ENCODE results near the gene C1QTNF12. TPM values are rescaled to one million over a fixed set of nuclear protein-coding genes. Genes with fewer than 3 reads are reported as not detected.

Gene C1QTNF12
- total RNA-seq, 1 experiment from 2014 or later: 2.0 TPM

DNA sequence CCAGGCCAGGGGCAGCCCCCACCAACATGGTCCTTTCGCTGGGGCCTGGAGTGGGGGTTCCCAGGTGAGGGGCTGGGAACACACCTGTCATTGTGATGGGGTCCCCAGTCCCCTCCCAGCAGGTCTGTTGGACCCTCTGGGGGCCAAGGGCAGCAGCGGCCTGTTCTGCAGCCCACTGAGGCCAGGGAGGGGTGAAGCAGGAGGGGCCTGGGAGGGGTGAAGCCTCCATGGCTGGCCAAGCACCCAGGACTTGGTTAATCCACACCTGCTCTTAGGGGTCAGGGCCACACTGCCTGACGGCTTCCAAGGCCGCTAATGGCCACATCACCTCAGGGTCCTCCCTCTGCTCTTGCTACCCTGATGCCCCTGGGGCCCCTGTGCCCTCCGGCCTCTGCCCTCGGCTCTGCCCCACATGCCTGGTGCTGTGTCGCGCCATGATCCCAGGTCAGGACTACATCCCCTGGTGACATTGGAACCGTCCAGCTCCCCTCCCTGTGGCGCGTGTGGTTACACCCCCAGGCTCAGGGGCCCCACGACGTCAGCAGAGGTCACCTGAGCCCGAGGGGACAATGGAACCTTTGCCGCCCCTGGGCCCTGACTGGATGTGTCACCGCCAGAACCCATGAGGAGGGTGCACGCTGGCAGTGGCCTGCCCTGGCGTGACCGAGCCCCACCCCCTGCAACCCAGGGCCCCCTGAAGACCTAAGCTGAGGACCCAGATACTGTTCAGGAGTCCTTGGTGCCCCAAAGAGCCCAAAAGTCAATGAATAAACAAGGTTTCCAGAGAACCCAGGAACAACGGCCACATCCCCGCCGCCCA, 47.2 kb downstream of the C1QTNF12 start:
- Mint-ChIP-seq H3K4me3 (ENCODE audit: low read depth, unreplicated experiment) (no peak overlapping the region), H3K27me3 (ENCODE audit: unreplicated experiment) (peaks cover 12% of the 10 kb centered on the region), H3K27ac (ENCODE audit: unreplicated experiment) (no peak overlapping the region), H3K36me3 (ENCODE audit: insufficient read depth, unreplicated experiment) (no peaks in the 10 kb centered on the region), H3K9me3 (ENCODE audit: low read depth, unreplicated experiment) (peaks cover 4% of the 10 kb centered on the region), H3K4me1 (ENCODE audit: low read depth, unreplicated experiment) (no peaks in the 10 kb centered on the region)
- TF ChIP-seq, protein P1, sequence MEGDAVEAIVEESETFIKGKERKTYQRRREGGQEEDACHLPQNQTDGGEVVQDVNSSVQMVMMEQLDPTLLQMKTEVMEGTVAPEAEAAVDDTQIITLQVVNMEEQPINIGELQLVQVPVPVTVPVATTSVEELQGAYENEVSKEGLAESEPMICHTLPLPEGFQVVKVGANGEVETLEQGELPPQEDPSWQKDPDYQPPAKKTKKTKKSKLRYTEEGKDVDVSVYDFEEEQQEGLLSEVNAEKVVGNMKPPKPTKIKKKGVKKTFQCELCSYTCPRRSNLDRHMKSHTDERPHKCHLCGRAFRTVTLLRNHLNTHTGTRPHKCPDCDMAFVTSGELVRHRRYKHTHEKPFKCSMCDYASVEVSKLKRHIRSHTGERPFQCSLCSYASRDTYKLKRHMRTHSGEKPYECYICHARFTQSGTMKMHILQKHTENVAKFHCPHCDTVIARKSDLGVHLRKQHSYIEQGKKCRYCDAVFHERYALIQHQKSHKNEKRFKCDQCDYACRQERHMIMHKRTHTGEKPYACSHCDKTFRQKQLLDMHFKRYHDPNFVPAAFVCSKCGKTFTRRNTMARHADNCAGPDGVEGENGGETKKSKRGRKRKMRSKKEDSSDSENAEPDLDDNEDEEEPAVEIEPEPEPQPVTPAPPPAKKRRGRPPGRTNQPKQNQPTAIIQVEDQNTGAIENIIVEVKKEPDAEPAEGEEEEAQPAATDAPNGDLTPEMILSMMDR (IDR thresholded peaks at IDR 0.05; ENCODE audit: unreplicated experiment): no peak
- CTCF ChIA-PET: no interaction called here
- intact Hi-C loops (cut with micrococcal nuclease; ENCODE audit: unreplicated experiment): no loop called here
- BruUV-seq (replicated peaks): no TSS peak
- DNase-seq: no peak

DNA sequence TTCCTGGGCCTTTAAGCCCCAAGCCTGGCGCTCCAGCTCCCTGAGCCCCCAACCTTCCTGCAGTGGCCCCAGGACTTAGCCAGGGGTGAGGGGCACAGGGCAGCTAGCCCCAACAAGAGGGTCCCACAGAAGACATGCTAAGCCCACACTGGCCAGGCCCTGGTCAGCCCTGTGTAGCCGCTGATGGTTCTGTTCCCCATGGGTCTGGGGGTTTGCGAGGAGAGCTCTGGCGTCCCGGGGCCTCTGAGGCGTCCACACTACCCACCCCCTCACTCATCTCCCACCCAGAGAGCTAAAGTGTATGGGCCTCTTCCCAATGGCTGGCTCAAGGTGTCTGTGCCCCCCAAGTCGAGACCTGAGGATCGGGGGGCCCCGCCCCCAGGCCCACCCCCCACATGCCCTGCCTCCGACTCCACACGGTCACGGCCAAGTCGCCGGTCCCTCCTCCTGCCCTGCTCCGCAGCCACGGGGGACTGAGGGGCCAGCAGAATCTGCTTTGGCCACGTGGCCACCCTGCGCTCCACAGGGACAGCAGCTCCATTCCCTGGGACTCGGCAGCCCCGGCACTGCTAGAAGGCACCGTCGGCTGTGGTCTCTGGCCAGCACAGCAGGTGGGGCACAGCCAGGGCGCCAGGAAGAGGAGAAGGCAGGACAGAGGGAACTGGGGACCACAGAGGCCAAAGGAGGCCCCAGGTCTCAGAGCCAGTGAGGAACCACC, 47.9 kb downstream of the C1QTNF12 start:
- Mint-ChIP-seq H3K36me3 (ENCODE audit: insufficient read depth, unreplicated experiment) (no peaks in the 10 kb centered on the region), H3K4me3 (ENCODE audit: low read depth, unreplicated experiment) (no peak overlapping the region), H3K27ac (ENCODE audit: unreplicated experiment) (no peak overlapping the region), H3K9me3 (ENCODE audit: low read depth, unreplicated experiment) (peaks cover 4% of the 10 kb centered on the region), H3K27me3 (ENCODE audit: unreplicated experiment) (peaks cover 7% of the 10 kb centered on the region), H3K4me1 (ENCODE audit: low read depth, unreplicated experiment) (no peaks in the 10 kb centered on the region)
- BruUV-seq (replicated peaks): no TSS peak
- intact Hi-C loops (cut with micrococcal nuclease; ENCODE audit: unreplicated experiment): no loop called here
- DNase-seq: no peak
- TF ChIP-seq, protein P1 (IDR thresholded peaks at IDR 0.05; ENCODE audit: unreplicated experiment): no peak
- CTCF ChIA-PET: interaction anchor here (0.6 kb wide), 1 partner anchor 209 kb away, joined by 9 read pairs; no protein-coding TSS in a partner anchor

DNA sequence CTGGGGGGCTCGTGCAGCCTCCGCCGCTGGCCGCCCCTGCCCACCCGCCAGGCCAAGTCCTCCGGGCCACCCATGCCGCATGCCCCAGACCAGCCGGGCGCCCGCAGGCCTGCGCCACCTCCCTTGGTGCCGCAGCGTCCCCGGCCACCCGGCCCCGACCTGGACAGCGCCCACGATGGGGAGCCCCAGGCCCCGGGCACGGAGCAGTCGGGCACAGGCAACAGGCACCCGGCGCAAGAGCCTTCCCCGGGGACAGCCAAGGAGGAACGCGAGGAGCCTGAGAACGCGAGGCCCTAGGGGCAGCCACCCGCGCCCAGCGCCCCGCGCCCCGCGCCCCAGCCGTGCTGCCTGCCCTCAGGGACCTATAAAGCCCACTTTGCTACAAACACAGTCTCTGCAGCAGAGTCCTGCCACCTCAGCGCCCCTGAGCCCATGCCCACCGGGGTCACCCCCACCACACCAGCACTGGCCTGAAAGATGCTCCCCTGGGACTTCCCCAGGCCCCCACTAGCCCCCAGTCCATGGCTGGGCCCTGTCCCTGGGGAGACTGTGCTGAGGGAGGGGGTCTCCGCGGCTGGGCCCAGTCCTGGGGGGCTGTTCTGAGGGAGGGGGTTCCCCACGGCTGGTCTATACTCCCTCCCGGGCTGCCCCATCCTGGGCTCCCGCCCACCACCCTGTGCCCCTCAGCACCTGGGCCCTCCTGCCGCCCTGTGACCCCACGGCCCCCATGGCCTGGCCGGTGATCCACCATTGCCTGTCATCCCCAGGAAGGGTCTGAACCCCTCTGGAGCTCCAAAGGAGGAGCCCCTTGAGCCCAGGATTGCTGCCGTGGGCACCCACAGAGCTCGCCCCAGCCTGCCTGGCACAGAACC, 48.7 kb downstream of the C1QTNF12 start:
- no peak for DNase-seq
- TF ChIP-seq, protein P1 (IDR thresholded peaks at IDR 0.05; ENCODE audit: unreplicated experiment): no peak
- intact Hi-C loops (cut with micrococcal nuclease; ENCODE audit: unreplicated experiment): no loop called here
- Mint-ChIP-seq H3K9me3 (ENCODE audit: low read depth, unreplicated experiment) (peaks cover 4% of the 10 kb centered on the region), H3K4me3 (ENCODE audit: low read depth, unreplicated experiment) (no peak overlapping the region), H3K27ac (ENCODE audit: unreplicated experiment) (no peak overlapping the region), H3K27me3 (ENCODE audit: unreplicated experiment) (no peaks in the 10 kb centered on the region), H3K4me1 (ENCODE audit: low read depth, unreplicated experiment) (no peaks in the 10 kb centered on the region), H3K36me3 (ENCODE audit: insufficient read depth, unreplicated experiment) (no peaks in the 10 kb centered on the region)
- no TSS peak for BruUV-seq (replicated peaks)
- CTCF ChIA-PET: interaction anchor here (0.6 kb wide), 1 partner anchor 209 kb away, joined by 9 read pairs; no protein-coding TSS in a partner anchor

DNA sequence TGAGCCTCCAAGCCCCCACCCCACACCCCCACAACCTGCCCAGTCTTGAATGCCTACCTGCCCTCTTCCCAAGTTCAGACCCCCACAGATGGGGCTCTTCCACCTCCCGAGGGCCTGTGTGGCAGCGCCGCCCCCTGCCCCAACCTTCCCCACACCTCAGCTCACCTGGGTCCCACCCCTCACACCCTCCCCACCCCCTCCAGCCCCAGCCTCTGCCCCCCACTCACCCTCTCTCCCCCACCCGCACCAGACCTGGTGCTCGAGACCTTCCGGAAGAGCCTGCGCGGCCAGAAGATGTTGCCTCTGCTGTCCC, 49.4 kb downstream of the C1QTNF12 start:
- H3K4me3 Mint-ChIP-seq (ENCODE audit: low read depth, unreplicated experiment): no peak overlapping the region
- TF ChIP-seq, protein P1 (IDR thresholded peaks at IDR 0.05; ENCODE audit: unreplicated experiment): no peak
- no TSS peak for BruUV-seq (replicated peaks)
- intact Hi-C loops (cut with micrococcal nuclease; ENCODE audit: unreplicated experiment): no loop called here
- DNase-seq: no peak
- no peaks in the 10 kb centered on the region for H3K4me1 Mint-ChIP-seq (ENCODE audit: low read depth, unreplicated experiment)
- no peaks in the 10 kb centered on the region for H3K27me3 Mint-ChIP-seq (ENCODE audit: unreplicated experiment)
- H3K36me3 Mint-ChIP-seq (ENCODE audit: insufficient read depth, unreplicated experiment): no peaks in the 10 kb centered on the region
- CTCF ChIA-PET: no interaction called here
- no peak overlapping the region for H3K27ac Mint-ChIP-seq (ENCODE audit: unreplicated experiment)
- peaks cover 4% of the 10 kb centered on the region for H3K9me3 Mint-ChIP-seq (ENCODE audit: low read depth, unreplicated experiment)

All from Calu3 (cell line).